ENCODE data around the gene LAMC3. TPM values are rescaled to one million over a fixed set of nuclear protein-coding genes. Genes with fewer than 3 reads are reported as not detected.
"Not testable (repeated sequence)": the region's sequence is repeated elsewhere in the genome, so short reads cannot be mapped to it uniquely, and the experiment has no call there.

LAMC3 gene
- total and polyA plus RNA-seq, 5 donors from 2014 or later: 0.37 to 1.2 (median 0.66) TPM

GRCh38 chr9:131000526-131000925 is 8.4 kb upstream of the LAMC3 start:
- H3K4me3 Mint-ChIP-seq; DNase-seq; H3K4me3 ChIP-seq (ENCODE audit: low read depth, low read length); H3K9me3 ChIP-seq (ENCODE audit: control insufficient read depth in 2 of 2, low read length in 2 of 2); H3K27ac Mint-ChIP-seq; H3K36me3 Mint-ChIP-seq; H3K4me1 ChIP-seq (ENCODE audit: control insufficient read depth, insufficient read depth, low read length, poor library complexity, severe bottlenecking); H3K9me3 Mint-ChIP-seq; ATAC-seq (ENCODE audit: low read depth in 2 of 2); H3K27ac ChIP-seq (ENCODE audit: insufficient read depth, low read length, poor library complexity, severe bottlenecking); H3K36me3 ChIP-seq (ENCODE audit: control insufficient read depth, insufficient read depth, low read length); H3K27me3 ChIP-seq (ENCODE audit: control insufficient read depth, insufficient read depth, low read length); H3K4me1 Mint-ChIP-seq: not testable (repeated sequence)
- H3K27me3 Mint-ChIP-seq: peaks cover 11% of the 10 kb centered on the region

- peaks cover 0 to 3% (median 0%) of the 10 kb centered on the region in 4 donors for H3K4me1 Mint-ChIP-seq
- no peak overlapping the region for H3K27ac Mint-ChIP-seq
- H3K27me3 Mint-ChIP-seq: peaks cover 11% of the 10 kb centered on the region
- H3K36me3 Mint-ChIP-seq: no peaks in the 10 kb centered on the region
- DNase-seq (no peak), ATAC-seq (ENCODE audit: low read depth in 2 of 2) (no peak)
- H3K9me3 Mint-ChIP-seq: no peaks in the 10 kb centered on the region
- Histone ChIP-seq H3K36me3 (ENCODE audit: control insufficient read depth, insufficient read depth, low read length) (no peaks in the 10 kb centered on the region), H3K9me3 (ENCODE audit: control insufficient read depth in 2 of 2, low read length in 2 of 2) (no peaks in the 10 kb centered on the region), H3K27me3 (ENCODE audit: control insufficient read depth, insufficient read depth, low read length) (no peaks in the 10 kb centered on the region), H3K27ac (ENCODE audit: insufficient read depth, low read length, poor library complexity, severe bottlenecking) (no peak overlapping the region), H3K4me1 (ENCODE audit: control insufficient read depth, insufficient read depth, low read length, poor library complexity, severe bottlenecking) (no peaks in the 10 kb centered on the region), H3K4me3 (ENCODE audit: low read depth, low read length) (no peak overlapping the region)
- no peak overlapping the region for H3K4me3 Mint-ChIP-seq
Observed at GRCh38 chr9:131001021-131001420, 8.0 kb upstream of the LAMC3 start.

GRCh38 chr9:131001990-131002389 is 7.0 kb upstream of the LAMC3 start:
- DNase-seq: no peak
- H3K9me3 Mint-ChIP-seq: no peaks in the 10 kb centered on the region
- H3K4me1 ChIP-seq (ENCODE audit: control insufficient read depth, insufficient read depth, low read length, poor library complexity, severe bottlenecking): no peaks in the 10 kb centered on the region
- no peaks in the 10 kb centered on the region for H3K36me3 Mint-ChIP-seq
- H3K4me3 ChIP-seq (ENCODE audit: low read depth, low read length): no peak overlapping the region
- H3K4me3 Mint-ChIP-seq: no peak overlapping the region
- no peaks in the 10 kb centered on the region for H3K27me3 ChIP-seq (ENCODE audit: control insufficient read depth, insufficient read depth, low read length)
- no peak overlapping the region for H3K27ac ChIP-seq (ENCODE audit: insufficient read depth, low read length, poor library complexity, severe bottlenecking)
- peaks cover 16% of the 10 kb centered on the region for H3K27me3 Mint-ChIP-seq
- H3K27ac Mint-ChIP-seq: no peak overlapping the region
- no peaks in the 10 kb centered on the region for H3K36me3 ChIP-seq (ENCODE audit: control insufficient read depth, insufficient read depth, low read length)
- no peak for ATAC-seq (ENCODE audit: low read depth in 2 of 2)
- no peaks in the 10 kb centered on the region for H3K9me3 ChIP-seq (ENCODE audit: control insufficient read depth in 2 of 2, low read length in 2 of 2)
- peaks cover 0 to 3% (median 0%) of the 10 kb centered on the region in 4 donors for H3K4me1 Mint-ChIP-seq

GRCh38 chr9:131006601-131007000 is 2.4 kb upstream of the LAMC3 start:
- no peak overlapping the region for H3K27ac Mint-ChIP-seq
- peaks cover 0 to 4% (median 0%) of the 10 kb centered on the region in 4 donors for H3K4me1 Mint-ChIP-seq
- H3K27me3 ChIP-seq (ENCODE audit: control insufficient read depth, insufficient read depth, low read length): peaks cover 3% of the 10 kb centered on the region
- peaks cover 44% of the 10 kb centered on the region for H3K27me3 Mint-ChIP-seq
- H3K36me3 ChIP-seq (ENCODE audit: control insufficient read depth, insufficient read depth, low read length): no peaks in the 10 kb centered on the region
- H3K4me3 Mint-ChIP-seq: no peak overlapping the region
- ATAC-seq (ENCODE audit: low read depth in 2 of 2) (no peak), DNase-seq (no peak)
- H3K36me3 Mint-ChIP-seq: no peaks in the 10 kb centered on the region
- no peaks in the 10 kb centered on the region for H3K9me3 ChIP-seq (ENCODE audit: control insufficient read depth in 2 of 2, low read length in 2 of 2)
- no peaks in the 10 kb centered on the region for H3K4me1 ChIP-seq (ENCODE audit: control insufficient read depth, insufficient read depth, low read length, poor library complexity, severe bottlenecking)
- H3K4me3 ChIP-seq (ENCODE audit: low read depth, low read length): no peak overlapping the region
- H3K9me3 Mint-ChIP-seq: peaks cover 0 to 1% (median 0%) of the 10 kb centered on the region in 7 donors
- no peak overlapping the region for H3K27ac ChIP-seq (ENCODE audit: insufficient read depth, low read length, poor library complexity, severe bottlenecking)

- H3K4me3 ChIP-seq (ENCODE audit: low read depth, low read length): no peak overlapping the region
- H3K27me3 ChIP-seq (ENCODE audit: control insufficient read depth, insufficient read depth, low read length): peaks cover 3% of the 10 kb centered on the region
- H3K36me3 Mint-ChIP-seq: no peaks in the 10 kb centered on the region
- H3K4me3 Mint-ChIP-seq: no peak overlapping the region
- H3K4me1 Mint-ChIP-seq: peaks cover 0 to 4% (median 0%) of the 10 kb centered on the region in 4 donors
- no peak for ATAC-seq (ENCODE audit: low read depth in 2 of 2)
- H3K27ac Mint-ChIP-seq: no peak overlapping the region
- peaks cover 49% of the 10 kb centered on the region for H3K27me3 Mint-ChIP-seq
- no peaks in the 10 kb centered on the region for H3K4me1 ChIP-seq (ENCODE audit: control insufficient read depth, insufficient read depth, low read length, poor library complexity, severe bottlenecking)
- no peak overlapping the region for H3K27ac ChIP-seq (ENCODE audit: insufficient read depth, low read length, poor library complexity, severe bottlenecking)
- H3K36me3 ChIP-seq (ENCODE audit: control insufficient read depth, insufficient read depth, low read length): no peaks in the 10 kb centered on the region
- H3K9me3 ChIP-seq (ENCODE audit: control insufficient read depth in 2 of 2, low read length in 2 of 2): no peaks in the 10 kb centered on the region
- H3K9me3 Mint-ChIP-seq: peaks cover 0 to 1% (median 0%) of the 10 kb centered on the region in 7 donors
- no peak for DNase-seq
Observed at GRCh38 chr9:131008086-131008485, 888 bp upstream of the LAMC3 start.

GRCh38 chr9:131008563-131008908 is 438 bp upstream of the LAMC3 start:
- no peak for ATAC-seq (ENCODE audit: low read depth in 2 of 2)
- H3K27me3 ChIP-seq (ENCODE audit: control insufficient read depth, insufficient read depth, low read length): peaks cover 3% of the 10 kb centered on the region
- H3K36me3 ChIP-seq (ENCODE audit: control insufficient read depth, insufficient read depth, low read length): no peaks in the 10 kb centered on the region

GRCh38 chr9:131010482-131011273 is 1.7 kb downstream of the LAMC3 start:
- Histone ChIP-seq H3K36me3 (ENCODE audit: control insufficient read depth, insufficient read depth, low read length) (no peaks in the 10 kb centered on the region), H3K27me3 (ENCODE audit: control insufficient read depth, insufficient read depth, low read length) (peaks cover 3% of the 10 kb centered on the region), H3K4me3 (ENCODE audit: low read depth, low read length) (no peak overlapping the region), H3K27ac (ENCODE audit: insufficient read depth, low read length, poor library complexity, severe bottlenecking) (no peak overlapping the region), H3K4me1 (ENCODE audit: control insufficient read depth, insufficient read depth, low read length, poor library complexity, severe bottlenecking) (no peaks in the 10 kb centered on the region), H3K9me3 (ENCODE audit: control insufficient read depth in 2 of 2, low read length in 2 of 2) (no peaks in the 10 kb centered on the region)
- peaks cover 0 to 1% (median 0%) of the 10 kb centered on the region in 7 donors for H3K9me3 Mint-ChIP-seq
- H3K27ac Mint-ChIP-seq: peak overlapping the region in 1 of 3 donors; percentile 32
- H3K27me3 Mint-ChIP-seq: peaks cover 38% of the 10 kb centered on the region
- no peak overlapping the region for H3K4me3 Mint-ChIP-seq
- DNase-seq (no peak), ATAC-seq (ENCODE audit: low read depth in 2 of 2) (no peak)
- no peaks in the 10 kb centered on the region for H3K36me3 Mint-ChIP-seq
- H3K4me1 Mint-ChIP-seq: peaks cover 0 to 4% (median 0%) of the 10 kb centered on the region in 4 donors

More at GRCh38 chr9:131008563-131008908, 438 bp upstream of the LAMC3 start:
- H3K9me3 ChIP-seq (ENCODE audit: control insufficient read depth in 2 of 2, low read length in 2 of 2): no peaks in the 10 kb centered on the region
- no peak for DNase-seq
- H3K27ac Mint-ChIP-seq: no peak overlapping the region
- H3K4me3 ChIP-seq (ENCODE audit: low read depth, low read length): no peak overlapping the region
- H3K27ac ChIP-seq (ENCODE audit: insufficient read depth, low read length, poor library complexity, severe bottlenecking): no peak overlapping the region
- peaks cover 0 to 1% (median 0%) of the 10 kb centered on the region in 7 donors for H3K9me3 Mint-ChIP-seq
- H3K4me3 Mint-ChIP-seq: peak overlapping the region in 2 of 4 donors; percentile 43 to 64
- H3K36me3 Mint-ChIP-seq: no peaks in the 10 kb centered on the region
- H3K4me1 Mint-ChIP-seq: peaks cover 0 to 4% (median 0%) of the 10 kb centered on the region in 4 donors
- H3K4me1 ChIP-seq (ENCODE audit: control insufficient read depth, insufficient read depth, low read length, poor library complexity, severe bottlenecking): no peaks in the 10 kb centered on the region
- peaks cover 49% of the 10 kb centered on the region for H3K27me3 Mint-ChIP-seq

Data from CD4-positive, CD25-positive, alpha-beta regulatory T cell (primary cell).